Stimulated activated naive B cell treated with anti-CD40 and anti-IgM and Interleukin-4, amounts not matched to agents 10 μg/mL and 1 μg/mL and 100 μg/mL, for 72 hours (primary cell): ENCODE measurements around the gene TIMM13.

Experiments
- ATAC-seq, 2 donors: fragments of 150-1000 bp; cut with Tn5 transposase; replicated peaks; 2 replicates each; pipeline ENCODE4 v1.10.0; 2021; ENCODE audit warnings: moderate library complexity in 1 of 2
- DNase-seq: peaks from one replicate; pipeline ENCODE4 v3.0.0; 2021
- H3K27ac Mint-ChIP-seq: one replicate; pipeline ENCODE4 v1.8.0; 2022; ENCODE audit warnings: mild to moderate bottlenecking, mixed read lengths
- H3K27me3 Mint-ChIP-seq, 2 donors: one replicate each; pipeline ENCODE4 v1.8.0; 2022; ENCODE audit warnings: mixed read lengths in 2 of 2
- H3K36me3 Mint-ChIP-seq, 2 donors: one replicate each; pipeline ENCODE4 v1.8.0; 2022; ENCODE audit warnings: mixed read lengths in 2 of 2, mild to moderate bottlenecking in 1 of 2
- H3K4me1 Mint-ChIP-seq, 2 donors: one replicate each; pipeline ENCODE4 v1.8.0; 2022; ENCODE audit warnings: mixed read lengths in 2 of 2, mild to moderate bottlenecking in 1 of 2
- H3K4me3 Mint-ChIP-seq, 2 donors: one replicate each; pipeline ENCODE4 v1.8.0; 2022; ENCODE audit warnings: mild to moderate bottlenecking in 2 of 2, mixed read lengths in 2 of 2, moderate library complexity in 1 of 2
- H3K9me3 Mint-ChIP-seq, 2 donors: one replicate each; pipeline ENCODE4 v1.8.0; 2022; ENCODE audit warnings: mixed read lengths in 2 of 2, mild to moderate bottlenecking in 1 of 2

TIMM13 gene

GRCh38 chr19:2446381-2446780, 19.0 kb upstream of the TIMM13 start:
- H3K36me3 Mint-ChIP-seq = peaks cover 22 to 33% of the 10 kb centered on the region in 2 donors

DNA sequence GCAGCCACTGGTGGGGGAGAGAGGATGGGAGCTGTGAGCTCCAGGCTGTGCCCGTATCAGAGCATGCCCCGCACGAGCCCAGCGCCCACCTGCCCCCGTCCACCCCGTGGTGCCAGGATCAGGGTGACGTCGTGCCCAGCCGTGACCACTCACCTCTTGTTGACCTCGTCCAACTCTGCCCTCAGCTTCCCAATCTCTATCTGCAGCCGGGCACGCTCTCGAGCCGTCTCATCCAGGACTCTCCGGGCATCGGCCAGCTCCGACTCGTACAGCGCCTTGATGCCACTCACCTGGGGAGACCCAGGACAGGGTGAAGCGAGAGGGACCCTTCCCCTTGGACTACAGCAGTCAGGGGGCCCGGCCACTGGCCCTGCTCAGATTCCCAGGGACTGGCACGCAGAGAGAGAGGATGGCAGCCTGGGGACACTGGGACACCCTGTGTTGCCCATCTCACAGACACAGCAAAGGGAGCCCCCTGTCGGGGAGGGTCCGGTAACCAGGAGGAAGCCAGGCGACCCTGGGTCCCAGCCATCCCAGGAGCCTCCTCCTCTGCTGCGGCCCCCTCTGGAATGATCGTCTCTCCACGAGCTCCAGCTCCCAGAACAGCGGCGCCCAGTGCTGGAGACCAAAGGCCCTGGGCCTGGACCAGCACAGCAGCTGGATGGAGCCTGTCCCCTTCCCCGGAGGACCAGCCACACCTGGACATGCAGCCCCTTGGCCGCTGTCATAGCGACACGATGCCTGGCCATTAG, 17.0 kb upstream of the TIMM13 start:
- no peaks in the 10 kb centered on the region for H3K9me3 Mint-ChIP-seq
- DNase-seq = no peak

More at GRCh38 chr19:2446381-2446780, 19.0 kb upstream of the TIMM13 start:
- peaks cover 15 to 27% of the 10 kb centered on the region in 2 donors for H3K4me1 Mint-ChIP-seq
- ATAC-seq = peak; percentile 92 to 93
- peak; percentile 56 for DNase-seq
- peak overlapping the region; percentile 94 for H3K27ac Mint-ChIP-seq
- H3K27me3 Mint-ChIP-seq = no peaks in the 10 kb centered on the region
- no peaks in the 10 kb centered on the region for H3K9me3 Mint-ChIP-seq
- peak overlapping the region; percentile 74 to 75 for H3K4me3 Mint-ChIP-seq

DNA sequence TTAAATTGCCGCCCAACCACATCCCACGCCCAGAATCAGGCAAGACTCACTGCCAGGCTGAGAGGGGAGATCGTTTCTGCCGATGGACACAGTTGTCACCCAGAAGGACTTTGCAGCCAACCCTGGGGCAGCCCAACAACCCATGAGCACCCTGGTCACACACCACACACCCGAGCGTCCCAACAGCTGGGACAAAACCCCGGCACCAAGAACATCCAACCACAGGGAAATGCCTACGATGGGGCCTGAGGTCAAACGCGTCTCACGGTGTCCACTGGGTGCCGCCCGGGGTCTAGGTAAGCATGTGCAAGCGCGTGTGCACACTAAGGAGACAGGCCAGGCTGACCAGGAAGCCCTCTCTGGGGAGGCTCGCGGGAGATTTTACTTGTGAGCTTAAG, 16.4 kb upstream of the TIMM13 start:
- Mint-ChIP-seq H3K27ac (peak overlapping the region; percentile 48), H3K4me3 (no peak overlapping the region), H3K4me1 (peaks cover 15 to 22% of the 10 kb centered on the region in 2 donors), H3K36me3 (peaks cover 25 to 34% of the 10 kb centered on the region in 2 donors), H3K9me3 (no peaks in the 10 kb centered on the region), H3K27me3 (no peaks in the 10 kb centered on the region)
- no peak for DNase-seq
- no peak for ATAC-seq

More for the DNA sequence above, 17.0 kb upstream of the TIMM13 start:
- Mint-ChIP-seq H3K27ac (peak overlapping the region; percentile 52), H3K4me1 (peaks cover 15 to 22% of the 10 kb centered on the region in 2 donors), H3K4me3 (no peak overlapping the region), H3K27me3 (no peaks in the 10 kb centered on the region), H3K36me3 (peaks cover 28 to 34% of the 10 kb centered on the region in 2 donors)
- ATAC-seq = no peak

DNA sequence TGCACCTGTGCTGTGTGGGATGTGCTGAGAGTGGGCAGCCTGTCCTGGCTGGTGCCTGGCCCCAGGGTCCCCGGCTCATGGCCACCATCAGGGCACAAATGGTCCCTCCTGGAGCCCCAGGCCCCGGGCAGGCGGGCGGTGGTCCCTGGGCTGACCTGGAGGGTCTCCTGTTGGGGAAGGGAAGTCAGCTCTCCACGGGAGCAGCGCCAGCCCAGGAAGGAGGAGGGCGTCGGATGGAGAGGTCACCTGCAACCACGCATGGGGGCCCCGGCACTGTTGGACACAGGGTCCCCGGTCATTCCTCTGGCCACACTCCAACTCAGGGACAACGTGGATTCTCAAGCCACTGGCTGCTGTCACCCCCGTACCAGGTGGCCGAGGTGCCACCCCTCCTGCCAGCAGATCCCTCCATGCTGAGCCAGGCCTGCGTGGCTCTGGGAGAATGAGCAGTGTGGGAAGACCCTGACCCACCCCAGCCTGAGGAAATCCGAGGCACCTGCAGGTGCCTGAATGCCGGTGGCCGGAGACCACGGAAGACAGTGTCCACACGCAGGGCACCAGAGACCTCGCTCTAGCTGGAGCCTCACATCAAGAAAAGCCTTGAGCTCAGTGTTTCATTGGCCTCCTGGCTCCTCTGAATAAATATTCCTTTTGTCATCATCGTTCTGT, 15.9 kb upstream of the TIMM13 start:
- H3K36me3 Mint-ChIP-seq = peaks cover 26 to 34% of the 10 kb centered on the region in 2 donors
- no peaks in the 10 kb centered on the region for H3K9me3 Mint-ChIP-seq
- no peaks in the 10 kb centered on the region for H3K27me3 Mint-ChIP-seq
- peak overlapping the region; percentile 48 for H3K27ac Mint-ChIP-seq
- no peak overlapping the region for H3K4me3 Mint-ChIP-seq
- no peak for ATAC-seq
- H3K4me1 Mint-ChIP-seq = peaks cover 14 to 19% of the 10 kb centered on the region in 2 donors
- no peak for DNase-seq

GRCh38 chr19:2441096-2441752, 13.8 kb upstream of the TIMM13 start:
- H3K36me3 Mint-ChIP-seq = peaks cover 29 to 33% of the 10 kb centered on the region in 2 donors
- no peak overlapping the region for H3K4me3 Mint-ChIP-seq
- no peaks in the 10 kb centered on the region for H3K9me3 Mint-ChIP-seq
- no peaks in the 10 kb centered on the region for H3K27me3 Mint-ChIP-seq
- no peak overlapping the region for H3K27ac Mint-ChIP-seq
- DNase-seq (no peak), ATAC-seq (no peak)
- peaks cover 2 to 5% of the 10 kb centered on the region in 2 donors for H3K4me1 Mint-ChIP-seq

- Mint-ChIP-seq H3K9me3 (no peaks in the 10 kb centered on the region), H3K36me3 (peaks cover 29 to 34% of the 10 kb centered on the region in 2 donors), H3K27ac (no peak overlapping the region), H3K27me3 (no peaks in the 10 kb centered on the region), H3K4me3 (no peak overlapping the region), H3K4me1 (peaks cover 0 to 4% of the 10 kb centered on the region in 2 donors)
- DNase-seq (no peak), ATAC-seq (no peak)
These were observed 13.1 kb upstream of the TIMM13 start for GRCh38 chr19:2440515-2440914.

- peaks cover 4% of the 10 kb centered on the region in 2 donors for H3K4me1 Mint-ChIP-seq
- DNase-seq (no peak), ATAC-seq (no peak)
- no peaks in the 10 kb centered on the region for H3K27me3 Mint-ChIP-seq
- no peak overlapping the region for H3K27ac Mint-ChIP-seq
- H3K4me3 Mint-ChIP-seq = no peak overlapping the region
- H3K36me3 Mint-ChIP-seq = peaks cover 35 to 41% of the 10 kb centered on the region in 2 donors
- no peaks in the 10 kb centered on the region for H3K9me3 Mint-ChIP-seq
These were observed 10.8 kb upstream of the TIMM13 start for GRCh38 chr19:2438178-2438577.

DNA sequence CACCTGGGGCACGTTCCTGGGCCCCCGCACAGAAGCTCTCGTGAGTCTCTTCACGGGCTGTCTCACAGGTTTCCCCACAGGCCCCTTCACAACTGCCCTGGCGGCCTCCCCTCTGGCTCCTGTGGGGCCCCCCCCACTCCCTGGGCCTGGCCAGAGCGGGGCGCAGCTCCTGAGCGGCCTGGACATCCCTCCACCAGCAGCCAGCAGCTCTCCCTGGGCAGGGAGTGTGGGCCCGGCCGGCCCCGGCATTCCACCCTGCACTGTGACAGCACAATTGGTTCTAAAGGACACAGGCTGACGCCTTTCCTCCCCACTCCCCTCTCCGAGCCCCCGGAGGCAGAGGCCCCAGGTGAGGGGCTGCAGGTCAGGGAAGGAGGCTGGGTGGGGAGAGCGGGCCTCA, 9.5 kb upstream of the TIMM13 start:
- H3K27me3 Mint-ChIP-seq = no peaks in the 10 kb centered on the region
- peaks cover 4% of the 10 kb centered on the region in 2 donors for H3K4me1 Mint-ChIP-seq
- DNase-seq (no peak), ATAC-seq (no peak)
- no peak overlapping the region for H3K27ac Mint-ChIP-seq
- H3K36me3 Mint-ChIP-seq = peaks cover 40 to 43% of the 10 kb centered on the region in 2 donors
- H3K4me3 Mint-ChIP-seq = no peak overlapping the region
- H3K9me3 Mint-ChIP-seq = no peaks in the 10 kb centered on the region

DNA sequence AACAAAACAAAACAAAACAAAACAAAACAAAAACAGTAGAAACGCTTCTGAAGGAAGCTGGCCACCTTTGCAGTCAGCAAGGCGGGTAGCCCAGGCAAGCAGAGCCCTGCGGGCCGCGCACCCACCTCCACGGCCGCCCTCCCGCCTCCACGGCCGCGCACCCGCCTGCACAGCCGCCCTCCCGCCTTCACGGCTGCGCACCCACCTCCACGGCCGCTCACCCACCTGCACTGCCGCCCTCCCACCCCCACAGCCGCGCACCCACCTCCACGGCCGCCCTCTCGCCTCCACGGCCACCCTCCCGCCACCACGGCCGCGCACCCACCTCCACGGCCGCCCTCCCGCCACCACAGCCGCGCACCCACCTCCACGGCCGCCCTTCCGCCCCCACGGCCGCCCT, 9.0 kb upstream of the TIMM13 start:
- Mint-ChIP-seq H3K36me3 (peaks cover 40% of the 10 kb centered on the region in 2 donors), H3K4me3 (no peak overlapping the region), H3K27ac (no peak overlapping the region), H3K27me3 (no peaks in the 10 kb centered on the region), H3K9me3 (no peaks in the 10 kb centered on the region), H3K4me1 (peaks cover 4% of the 10 kb centered on the region in 2 donors)
- no peak for DNase-seq
- no peak for ATAC-seq

DNA sequence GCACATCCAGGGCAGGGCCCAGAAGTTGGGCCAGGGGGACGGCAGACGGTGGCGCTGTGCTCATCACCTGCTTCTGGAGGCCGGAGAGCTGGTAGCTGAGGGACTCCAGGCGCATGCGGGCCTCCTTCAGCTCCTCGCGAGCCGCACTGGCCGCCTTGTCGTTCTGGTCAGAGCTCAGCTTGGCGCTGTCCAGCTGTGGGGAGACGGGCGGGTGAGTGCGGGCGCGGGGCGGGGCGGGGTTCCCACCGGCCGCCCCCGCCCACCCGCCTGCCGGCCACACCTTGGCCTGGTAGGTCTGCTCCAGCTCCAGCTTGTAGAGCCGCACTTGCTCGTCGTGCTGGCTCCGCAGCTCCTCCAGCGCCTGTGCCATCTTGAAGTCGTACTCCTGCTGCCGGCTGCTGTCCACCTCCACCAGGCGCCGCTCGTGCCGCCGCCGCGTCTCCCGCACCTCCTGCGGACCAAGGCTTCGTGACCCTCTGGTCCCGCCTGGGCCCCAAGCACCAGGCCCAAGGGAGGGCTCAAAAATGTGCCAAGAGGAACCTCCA, 7.4 kb upstream of the TIMM13 start:
- DNase-seq (no peak), ATAC-seq (no peak)
- H3K4me3 Mint-ChIP-seq = no peak overlapping the region
- H3K27ac Mint-ChIP-seq = no peak overlapping the region
- peaks cover 2 to 4% of the 10 kb centered on the region in 2 donors for H3K4me1 Mint-ChIP-seq
- H3K27me3 Mint-ChIP-seq = no peaks in the 10 kb centered on the region
- peaks cover 40 to 45% of the 10 kb centered on the region in 2 donors for H3K36me3 Mint-ChIP-seq
- no peaks in the 10 kb centered on the region for H3K9me3 Mint-ChIP-seq

DNA sequence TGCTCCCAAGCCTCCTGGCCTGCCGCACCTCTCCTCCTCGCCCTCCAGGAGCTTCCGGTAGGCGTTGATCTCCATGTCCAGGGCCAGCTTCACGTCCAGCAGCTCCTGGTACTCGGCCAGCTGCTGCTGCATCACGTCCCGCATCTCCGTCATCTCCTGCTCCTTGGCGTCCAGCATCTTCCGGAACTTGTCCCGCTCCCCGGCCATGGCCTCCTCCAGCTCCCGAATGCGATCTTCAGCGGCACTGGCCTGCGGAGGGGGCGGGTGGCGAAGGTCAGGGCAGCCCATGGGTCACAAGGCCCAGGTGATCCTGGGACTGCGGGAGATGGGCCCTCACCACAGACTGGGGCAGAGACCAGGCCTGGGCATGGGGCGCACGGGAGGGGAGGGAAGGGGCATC, 6.9 kb upstream of the TIMM13 start:
- DNase-seq (no peak), ATAC-seq (no peak)
- Mint-ChIP-seq H3K36me3 (peaks cover 43 to 48% of the 10 kb centered on the region in 2 donors), H3K27me3 (no peaks in the 10 kb centered on the region), H3K4me1 (peaks cover 2 to 4% of the 10 kb centered on the region in 2 donors), H3K9me3 (no peaks in the 10 kb centered on the region), H3K4me3 (no peak overlapping the region), H3K27ac (peak overlapping the region; percentile 31)

DNA sequence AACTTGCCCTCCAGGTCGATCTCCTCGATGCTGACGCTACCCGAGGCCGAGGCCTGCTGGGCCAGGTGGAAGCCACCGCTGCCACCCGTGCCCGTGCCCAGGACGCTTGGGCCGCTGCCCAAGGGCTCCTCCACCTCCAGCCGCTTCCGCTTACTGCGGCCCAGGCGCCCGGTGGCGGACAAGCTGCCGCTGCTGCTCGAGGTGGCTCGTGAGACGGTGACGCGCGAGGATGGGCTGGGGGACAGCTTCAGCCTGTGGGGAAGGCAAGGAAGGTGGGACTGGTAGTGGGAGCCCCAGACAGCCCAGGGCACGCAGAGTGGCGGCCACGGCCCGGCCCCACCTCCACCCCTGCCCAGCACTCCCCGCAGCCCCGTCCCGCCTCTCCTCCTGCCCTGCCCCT, 6.5 kb upstream of the TIMM13 start:
- no peaks in the 10 kb centered on the region for H3K27me3 Mint-ChIP-seq
- ATAC-seq = no peak
- H3K4me3 Mint-ChIP-seq = no peak overlapping the region
- peaks cover 5% of the 10 kb centered on the region in 2 donors for H3K4me1 Mint-ChIP-seq
- H3K9me3 Mint-ChIP-seq = no peaks in the 10 kb centered on the region
- H3K36me3 Mint-ChIP-seq = peaks cover 46 to 52% of the 10 kb centered on the region in 2 donors
- no peak for DNase-seq
- no peak overlapping the region for H3K27ac Mint-ChIP-seq

GRCh38 chr19:2432131-2432848, 4.9 kb upstream of the TIMM13 start:
- Mint-ChIP-seq H3K4me1 (peaks cover 8 to 18% of the 10 kb centered on the region in 2 donors), H3K27me3 (no peaks in the 10 kb centered on the region), H3K27ac (no peak overlapping the region), H3K9me3 (no peaks in the 10 kb centered on the region), H3K4me3 (no peak overlapping the region), H3K36me3 (peaks cover 42 to 55% of the 10 kb centered on the region in 2 donors)
- no peak for DNase-seq
- no peak for ATAC-seq
